Activated T-cell treated with anti-CD3 and anti-CD28 coated beads for 4 hours (primary cell): ENCODE measurements around the gene PLA2G3.
"Not testable (repeated sequence)": the region's sequence is repeated elsewhere in the genome, so short reads cannot be mapped to it uniquely, and the experiment has no call there.

Source experiments
- DNase-seq: peaks from one replicate; pipeline ENCODE4 v3.0.0-alpha.2; 2020

PLA2G3 gene

DNA sequence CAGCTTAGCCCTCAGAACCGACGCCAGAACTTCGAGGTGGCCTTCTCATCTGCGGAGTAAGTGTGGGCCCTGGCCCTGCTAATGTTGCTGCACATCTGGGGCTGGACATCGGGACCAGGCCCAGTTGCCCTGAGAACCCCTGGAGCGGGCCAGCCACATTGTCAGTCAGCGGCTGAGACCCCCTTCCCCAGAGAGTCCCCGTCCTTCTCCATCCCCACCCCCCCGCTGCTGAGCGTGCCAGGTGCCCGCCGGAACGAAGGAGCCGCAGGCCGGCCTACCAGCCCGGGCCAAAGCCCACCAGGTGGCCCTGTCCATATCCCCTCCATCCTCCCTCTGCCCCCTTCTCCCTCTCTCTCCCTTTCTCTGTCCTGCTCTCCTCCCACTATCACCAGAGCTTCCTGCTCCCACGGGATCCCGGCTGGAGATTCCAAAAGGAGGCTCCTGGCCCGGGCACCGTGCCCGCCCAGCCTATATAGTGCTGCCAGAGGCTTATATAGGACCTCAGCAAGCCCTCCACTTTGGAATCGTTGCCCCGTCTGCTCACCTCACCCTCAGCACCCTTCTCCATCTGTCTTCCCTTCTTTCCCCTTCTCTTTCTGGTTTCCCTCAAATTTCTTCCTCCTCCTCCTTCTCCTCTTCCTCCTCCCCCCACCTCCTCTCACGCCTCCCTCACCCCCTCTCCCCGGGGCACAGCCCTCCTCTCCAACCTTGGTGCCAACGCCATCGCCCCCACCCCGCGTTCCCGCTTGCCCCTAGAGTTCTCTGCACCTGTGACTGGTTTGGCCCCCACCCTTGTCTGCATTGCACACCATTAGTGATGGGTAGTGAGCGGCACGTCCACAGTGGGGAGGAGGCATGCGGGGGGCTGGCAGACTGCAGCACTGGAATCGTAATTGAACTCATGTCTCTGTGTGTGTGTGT is 40.2 kb downstream of the PLA2G3 start:
- DNase-seq, result no peak

DNA sequence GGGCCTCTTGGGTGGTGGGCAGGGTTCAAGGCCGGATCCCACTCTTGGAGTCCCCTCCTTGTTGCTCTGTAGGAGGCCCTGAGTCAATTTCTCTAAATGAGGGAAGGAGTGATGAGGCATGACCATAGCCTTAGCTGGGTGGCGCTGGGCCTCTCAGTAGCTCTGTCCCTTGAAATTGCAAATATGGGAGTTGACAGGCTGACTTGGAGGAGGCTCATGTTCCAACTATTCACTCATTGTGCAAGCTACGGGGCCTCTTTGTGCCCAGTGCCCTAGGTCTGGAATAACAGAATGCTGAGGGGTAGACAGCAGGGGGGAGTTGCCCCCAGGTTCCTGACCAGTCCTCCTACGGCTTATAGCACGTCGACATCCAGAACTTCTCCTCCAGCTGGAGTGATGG is 40.9 kb downstream of the PLA2G3 start:
- DNase-seq, result no peak

DNA sequence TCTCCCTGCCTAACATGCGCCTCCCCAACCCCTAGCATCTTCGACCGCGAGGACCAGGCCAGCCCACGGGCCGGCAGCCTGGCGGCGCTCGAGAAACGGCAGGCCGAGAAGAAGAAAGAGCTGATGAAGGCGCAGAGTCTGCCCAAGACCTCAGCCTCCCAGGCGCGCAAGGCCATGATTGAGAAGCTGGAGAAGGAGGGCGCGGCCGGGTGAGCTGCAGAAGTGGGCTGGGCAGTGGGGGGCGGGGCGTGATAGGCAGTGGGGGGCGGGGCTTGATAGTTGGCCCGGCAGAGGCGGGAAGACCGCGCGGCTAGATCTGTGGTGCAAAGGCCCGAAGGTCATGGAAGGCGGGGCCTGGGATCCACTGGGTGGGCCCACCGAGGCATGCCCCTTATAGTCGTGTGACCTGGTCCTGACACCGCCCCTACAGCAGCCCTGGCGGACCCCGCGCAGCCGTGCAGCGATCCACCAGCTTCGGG is 41.6 kb downstream of the PLA2G3 start:
- DNase-seq, result no peak

DNA sequence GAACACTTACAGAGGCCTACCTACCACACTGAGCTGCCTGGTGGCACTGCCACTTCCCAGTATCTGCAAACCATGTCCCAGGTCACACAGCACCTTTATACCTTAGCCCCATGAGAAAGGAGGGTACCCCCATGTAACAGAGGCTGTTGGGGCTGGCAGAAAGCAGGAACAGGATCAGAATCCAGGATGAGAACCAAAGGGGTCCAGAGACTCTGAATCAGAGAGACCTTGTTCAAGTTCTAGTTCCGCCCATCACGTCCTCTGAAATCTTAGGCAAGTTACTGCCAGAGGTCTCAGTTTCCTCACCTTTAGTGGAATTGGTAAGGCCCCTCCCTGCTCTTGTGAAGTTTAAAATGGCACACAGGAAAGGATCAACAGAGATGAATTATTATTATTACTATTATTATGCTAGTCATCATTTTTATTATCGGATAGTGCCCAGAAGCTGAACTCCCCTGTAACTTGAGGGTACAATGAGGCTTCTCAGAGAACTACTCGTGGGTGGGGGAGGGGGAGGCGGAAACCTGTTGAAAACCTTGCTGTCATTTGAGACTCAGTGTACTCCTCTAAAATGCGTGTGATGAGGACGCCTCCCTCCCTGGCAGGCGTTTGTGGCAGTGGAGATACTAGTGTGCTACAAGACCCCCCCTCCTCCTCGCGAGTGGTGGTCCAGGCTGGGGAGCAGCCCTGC is 42.2 kb downstream of the PLA2G3 start:
- no peak for DNase-seq

DNA sequence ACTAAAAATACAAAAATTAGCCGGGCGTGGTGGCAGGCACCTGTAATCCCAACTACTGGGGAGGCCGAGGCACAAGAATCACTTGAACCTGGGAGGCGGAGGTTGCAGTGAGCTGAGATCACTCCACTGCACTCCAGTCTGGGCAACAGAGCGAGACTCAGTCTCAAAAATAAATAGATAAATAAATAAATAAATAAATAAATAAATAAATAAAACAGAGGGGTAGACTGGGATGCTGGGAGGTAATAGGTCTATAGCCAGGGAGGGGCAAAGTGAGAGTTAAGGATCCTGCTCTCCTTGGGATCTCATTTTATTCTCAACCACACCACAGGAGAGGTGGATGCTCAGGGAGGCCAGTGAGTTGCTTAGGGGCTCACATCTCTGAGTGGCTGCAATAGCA is 42.8 kb downstream of the PLA2G3 start:
- not testable (repeated sequence) for DNase-seq

DNA sequence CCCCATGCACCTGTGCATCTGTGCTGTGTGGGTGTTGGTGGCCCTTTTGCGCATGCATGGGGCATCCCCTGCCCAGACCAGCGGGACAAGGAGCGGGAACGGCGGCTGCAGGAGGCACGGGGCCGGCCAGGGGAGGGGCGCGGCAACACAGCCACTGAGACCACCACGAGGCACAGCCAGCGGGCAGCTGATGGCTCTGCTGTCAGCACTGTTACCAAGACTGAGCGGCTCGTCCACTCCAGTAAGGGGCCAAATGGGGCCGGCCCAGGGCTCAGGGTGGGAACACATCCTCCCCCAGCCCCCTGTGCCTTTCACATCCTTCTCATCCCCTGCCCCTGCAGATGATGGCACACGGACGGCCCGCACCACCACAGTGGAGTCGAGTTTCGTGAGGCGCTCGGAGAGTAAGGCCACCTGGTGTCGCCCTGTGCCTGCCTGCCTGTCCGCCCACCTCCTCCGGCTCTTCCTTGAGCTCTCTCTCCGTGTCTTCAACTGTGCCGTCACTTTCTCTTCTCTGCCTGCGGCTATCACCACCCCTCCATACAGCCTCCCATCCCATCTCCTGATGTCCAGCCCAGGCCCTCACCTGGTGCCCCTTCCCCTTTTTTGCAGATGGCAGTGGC is 43.5 kb downstream of the PLA2G3 start:
- DNase-seq, result no peak

DNA sequence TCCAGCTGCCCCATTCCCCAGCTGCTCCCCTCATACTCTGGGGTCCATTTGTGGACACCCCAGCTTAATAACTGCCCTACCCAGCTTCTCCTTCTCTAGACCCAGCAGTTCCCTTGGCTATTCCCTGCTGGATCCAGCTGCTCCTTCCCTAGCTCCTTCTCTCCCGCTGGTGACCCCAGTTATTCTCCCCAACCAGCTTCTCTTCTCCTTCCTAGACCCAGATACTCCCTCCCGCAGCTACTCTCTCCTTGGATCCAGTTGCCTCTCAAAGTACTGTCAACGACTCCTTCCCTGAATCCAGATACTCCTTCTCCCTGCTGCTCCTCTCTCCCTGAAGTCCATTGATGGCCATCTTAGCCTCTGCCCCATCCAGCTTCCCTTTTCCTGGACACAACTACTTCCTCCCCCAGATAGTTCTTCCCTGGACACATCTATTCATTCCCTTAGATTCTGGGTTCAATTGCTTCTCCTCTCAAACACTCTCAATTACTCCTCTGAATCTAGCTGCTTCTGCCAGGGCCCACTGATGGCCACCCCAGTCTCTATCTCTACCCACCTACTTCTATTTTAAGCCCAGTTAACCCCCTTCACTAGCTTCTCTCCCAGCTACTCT is 44.6 kb downstream of the PLA2G3 start:
- DNase-seq, result no peak

DNA sequence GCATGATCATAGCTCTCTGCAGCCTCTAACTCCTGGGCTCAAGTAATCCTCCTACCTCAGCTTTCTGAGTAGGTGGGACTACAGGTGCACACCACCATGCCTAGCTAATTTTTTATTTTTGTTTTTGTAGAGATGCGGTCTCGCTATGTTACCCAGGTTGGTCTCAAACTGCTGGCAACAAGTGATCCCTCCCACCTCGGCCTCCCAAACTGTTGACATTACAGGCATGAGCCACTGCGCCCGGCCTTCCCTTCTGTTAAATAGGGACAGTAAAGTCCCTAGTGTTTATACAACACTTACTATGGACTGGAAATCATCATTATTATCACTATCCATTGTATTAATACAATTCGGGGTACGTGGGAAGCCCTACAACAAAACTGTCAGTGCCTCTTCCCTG is 45.6 kb downstream of the PLA2G3 start:
- no peak for DNase-seq

DNA sequence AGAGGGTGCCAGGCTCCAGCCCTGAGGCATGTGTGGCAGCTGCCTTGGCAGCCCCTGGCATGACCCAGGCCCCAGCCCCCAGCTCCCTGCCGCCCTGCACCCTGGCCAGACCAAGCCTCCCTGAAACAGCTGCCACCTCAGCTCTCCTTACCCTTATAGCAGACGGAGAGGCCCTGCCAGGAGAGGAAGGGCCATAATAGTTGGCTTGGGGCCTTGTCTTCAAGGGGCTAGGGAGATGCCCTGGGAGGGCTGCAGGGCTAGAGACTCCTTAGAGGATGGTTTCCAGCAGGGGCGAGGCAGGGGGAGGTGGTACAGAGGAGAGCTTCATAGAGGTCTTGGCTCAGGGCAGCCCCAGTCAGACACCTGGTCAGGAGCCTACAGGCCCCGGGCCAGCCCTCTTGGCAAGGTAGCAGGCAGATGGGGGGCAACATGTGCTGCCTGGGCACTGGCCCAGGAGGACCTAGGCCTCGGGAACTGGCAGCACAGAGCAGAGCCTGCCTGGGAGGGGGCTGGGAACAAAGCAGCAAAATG is 46.2 kb downstream of the PLA2G3 start:
- no peak for DNase-seq

DNA sequence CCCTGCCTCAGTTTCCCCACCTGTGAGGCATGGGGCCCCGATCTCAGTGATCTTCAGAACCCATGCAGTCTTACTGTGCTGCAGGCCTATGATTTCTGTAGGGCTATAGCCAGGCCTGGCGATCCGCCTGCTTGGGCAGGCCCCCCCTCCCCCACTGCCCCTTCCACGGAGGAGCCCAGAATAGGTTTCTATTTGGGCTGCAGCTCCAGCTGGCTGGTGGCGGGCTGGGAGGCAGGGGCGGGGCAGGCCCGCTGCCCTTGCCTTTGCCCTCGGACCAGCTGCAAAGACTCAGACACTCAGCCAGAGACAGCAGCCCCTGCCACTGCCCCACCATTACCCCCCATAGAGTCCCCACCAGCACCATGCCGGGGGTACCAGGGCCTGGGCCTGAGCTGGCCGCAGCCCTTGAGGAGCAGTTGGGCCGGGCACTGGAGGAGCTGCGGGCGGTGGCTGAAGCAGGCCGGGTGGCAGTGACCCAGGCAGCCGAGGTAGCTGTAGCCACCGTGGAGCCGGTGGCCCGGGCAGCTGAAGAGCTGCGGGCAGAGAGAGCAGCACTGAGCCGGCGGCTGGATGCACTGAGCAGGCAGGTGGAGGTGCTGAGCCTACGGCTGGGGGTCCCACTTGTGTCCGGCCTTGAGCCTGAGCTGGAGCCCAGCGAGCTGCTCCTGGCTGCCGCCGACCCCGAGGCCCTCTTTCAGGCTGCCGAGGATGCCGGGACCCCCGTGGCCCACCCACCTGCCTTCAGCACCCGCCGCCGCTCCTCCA is 47.0 kb downstream of the PLA2G3 start:
- no peak for DNase-seq

DNA sequence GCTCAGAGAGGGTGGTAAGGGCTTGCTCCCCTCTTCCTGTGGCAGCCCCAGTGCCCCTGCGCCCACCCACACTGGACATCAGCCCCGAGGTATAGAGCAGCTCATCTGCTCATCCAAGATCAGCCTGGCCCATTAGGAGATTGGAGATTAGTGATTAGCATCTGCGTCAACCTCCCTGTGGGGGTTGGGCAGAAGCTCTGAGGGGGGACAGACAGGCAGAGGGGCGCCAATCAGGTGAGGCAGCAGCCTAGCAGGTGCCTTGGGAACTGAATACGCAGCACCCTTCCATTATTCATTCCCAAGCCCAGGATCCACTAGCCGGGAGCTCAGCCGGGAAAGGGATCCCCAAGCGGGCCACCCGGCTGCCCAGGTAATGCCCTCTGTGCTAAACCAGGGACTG is 48.1 kb downstream of the PLA2G3 start:
- no peak for DNase-seq

DNA sequence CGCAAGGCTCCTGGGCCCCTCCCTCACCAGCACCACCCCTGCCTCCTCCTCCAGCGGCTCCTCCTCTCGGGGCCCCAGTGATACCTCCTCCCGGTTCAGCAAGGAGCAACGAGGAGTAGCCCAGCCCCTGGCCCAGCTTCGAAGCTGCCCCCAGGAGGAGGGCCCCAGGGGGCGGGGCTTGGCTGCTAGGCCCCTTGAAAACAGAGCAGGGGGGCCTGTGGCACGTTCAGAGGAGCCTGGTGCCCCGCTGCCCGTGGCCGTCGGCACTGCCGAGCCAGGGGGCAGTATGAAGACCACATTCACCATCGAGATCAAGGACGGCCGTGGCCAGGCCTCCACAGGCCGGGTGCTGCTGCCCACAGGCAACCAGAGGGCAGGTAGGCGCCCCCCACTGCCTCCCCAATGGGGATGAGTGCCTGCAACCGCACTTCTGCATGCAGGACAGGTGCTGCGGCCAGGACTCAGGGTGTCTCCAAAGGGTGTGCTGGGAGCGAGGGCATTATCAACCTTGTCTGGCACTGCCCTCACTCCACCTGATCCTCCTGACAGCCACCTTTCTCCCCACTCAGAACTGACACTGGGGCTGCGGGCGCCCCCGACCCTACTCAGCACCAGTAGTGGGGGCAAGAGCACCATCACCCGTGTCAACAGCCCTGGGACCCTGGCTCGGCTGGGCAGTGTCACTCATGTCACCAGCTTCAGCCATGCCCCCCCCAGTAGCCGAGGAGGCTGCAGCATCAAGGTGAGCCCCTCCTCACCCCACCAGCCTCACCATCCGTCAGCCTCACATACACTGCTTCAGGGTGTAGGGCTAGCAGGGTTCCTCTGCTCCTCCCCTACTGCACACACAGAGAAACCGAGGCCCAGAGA is 49.0 kb downstream of the PLA2G3 start:
- DNase-seq, result no peak

DNA sequence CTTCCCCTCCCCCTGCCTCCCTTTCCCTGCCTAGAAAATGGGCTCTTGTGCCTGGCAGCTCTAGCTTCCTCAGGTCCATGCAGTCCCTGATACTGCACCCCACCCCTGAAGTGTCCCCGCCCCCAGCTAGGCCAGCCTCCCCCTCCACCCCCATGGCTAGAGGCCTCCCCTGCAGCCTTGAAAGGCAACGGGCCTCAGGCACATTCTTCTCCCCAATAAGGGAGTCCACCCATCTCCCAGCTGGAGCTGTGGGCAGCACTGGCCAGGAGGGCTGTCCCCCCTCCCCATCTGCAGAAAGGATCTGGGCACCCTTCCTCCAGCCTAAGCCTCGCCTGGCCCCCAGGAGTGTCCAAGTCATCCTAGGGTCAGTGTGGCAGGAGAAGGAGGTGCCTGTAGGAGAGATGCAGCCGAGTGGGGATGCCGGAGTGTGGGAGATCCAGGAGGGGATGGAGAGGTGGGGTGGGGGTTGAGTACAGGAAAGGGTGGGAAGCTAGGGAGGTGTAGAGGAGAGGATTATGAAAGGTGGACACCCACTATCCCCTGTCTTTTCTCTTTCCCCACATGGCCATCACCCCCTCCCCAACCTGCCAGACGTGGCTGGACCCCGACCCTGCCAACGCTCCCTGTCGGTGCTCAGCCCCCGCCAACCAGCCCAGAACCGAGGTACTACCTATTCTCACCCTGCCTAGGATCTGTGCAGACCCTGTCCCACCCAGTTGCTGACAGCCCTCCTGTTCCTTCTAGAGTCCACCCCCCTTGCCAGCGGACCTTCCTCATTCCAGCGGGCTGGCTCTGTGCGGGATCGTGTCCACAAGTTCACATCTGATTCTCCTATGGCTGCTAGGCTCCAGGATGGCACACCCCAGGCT is 49.9 kb downstream of the PLA2G3 start:
- DNase-seq, result no peak

DNA sequence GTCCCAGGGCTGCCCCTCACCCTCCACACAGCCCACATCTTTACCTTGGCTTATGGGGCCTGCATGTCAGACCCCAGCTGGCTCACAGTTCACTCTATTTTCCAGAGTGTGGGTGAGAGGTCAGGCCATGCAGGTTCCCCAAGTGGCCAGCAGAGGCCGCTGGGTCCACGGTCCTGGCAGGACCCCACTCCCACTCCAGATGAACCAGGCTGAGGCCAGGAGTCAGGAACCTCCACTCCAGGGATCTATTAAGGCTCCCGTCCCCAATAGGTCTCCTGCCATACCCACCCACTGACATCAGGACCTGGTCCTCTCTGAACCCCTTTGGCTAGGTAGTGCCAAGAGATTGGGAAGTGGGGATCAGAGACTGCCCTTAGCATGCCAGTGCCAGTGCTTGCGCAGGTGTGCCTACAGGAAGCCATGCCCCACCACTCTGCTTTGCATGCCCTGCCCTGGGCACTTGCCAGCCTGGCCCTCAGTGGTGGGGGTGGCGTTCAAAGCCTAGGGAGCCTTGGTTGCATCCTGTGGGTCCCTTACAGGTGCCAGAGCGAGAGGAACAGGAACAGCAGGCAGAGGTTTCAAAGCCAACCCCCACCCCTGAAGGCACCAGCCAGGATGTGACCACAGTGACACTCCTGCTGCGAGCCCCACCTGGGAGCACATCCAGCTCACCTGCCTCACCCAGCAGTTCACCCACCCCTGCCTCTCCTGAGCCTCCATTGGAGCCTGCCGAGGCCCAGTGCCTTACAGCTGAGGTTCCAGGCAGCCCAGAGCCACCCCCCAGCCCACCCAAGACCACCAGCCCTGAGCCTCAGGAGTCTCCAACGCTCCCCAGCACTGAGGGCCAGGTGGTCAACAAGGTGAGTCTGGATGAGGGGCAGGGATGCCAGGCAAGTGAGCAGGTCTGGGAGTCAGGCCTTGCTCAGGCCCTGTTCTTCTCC is 50.9 kb downstream of the PLA2G3 start:
- no peak for DNase-seq

DNA sequence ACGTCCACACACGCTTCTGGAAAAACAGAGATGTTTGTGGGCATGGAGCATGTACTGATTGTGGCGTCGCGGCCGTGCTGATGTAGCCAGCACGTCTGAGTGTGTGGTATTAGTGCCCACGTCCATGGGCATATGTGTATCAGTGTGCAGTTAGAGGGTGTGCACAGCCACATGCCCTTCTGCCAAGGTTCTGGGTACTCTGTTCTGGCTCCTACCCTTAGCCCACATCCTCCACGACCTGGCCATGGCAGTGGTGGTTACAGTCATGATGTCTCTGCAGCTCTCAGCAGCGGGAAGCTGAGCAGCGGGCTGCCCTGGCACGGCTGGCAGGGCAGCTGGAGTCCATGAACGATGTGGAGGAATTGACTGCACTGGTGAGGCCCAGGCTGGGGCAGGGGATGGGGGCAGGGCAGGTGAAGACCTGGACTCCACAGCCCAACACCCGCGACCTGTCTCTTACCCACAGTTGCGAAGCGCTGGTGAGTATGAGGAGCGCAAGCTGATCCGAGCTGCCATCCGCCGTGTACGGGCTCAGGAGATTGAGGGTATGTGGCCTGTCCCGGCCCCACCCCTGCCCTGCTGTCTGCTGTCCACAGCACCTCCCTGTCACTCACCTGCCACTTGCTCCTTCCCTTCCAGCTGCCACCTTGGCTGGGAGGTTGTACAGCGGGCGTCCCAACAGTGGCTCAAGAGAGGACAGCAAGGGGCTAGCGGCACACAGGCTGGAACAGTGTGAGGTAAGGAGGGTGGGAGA is 51.9 kb downstream of the PLA2G3 start:
- no peak for DNase-seq

DNA sequence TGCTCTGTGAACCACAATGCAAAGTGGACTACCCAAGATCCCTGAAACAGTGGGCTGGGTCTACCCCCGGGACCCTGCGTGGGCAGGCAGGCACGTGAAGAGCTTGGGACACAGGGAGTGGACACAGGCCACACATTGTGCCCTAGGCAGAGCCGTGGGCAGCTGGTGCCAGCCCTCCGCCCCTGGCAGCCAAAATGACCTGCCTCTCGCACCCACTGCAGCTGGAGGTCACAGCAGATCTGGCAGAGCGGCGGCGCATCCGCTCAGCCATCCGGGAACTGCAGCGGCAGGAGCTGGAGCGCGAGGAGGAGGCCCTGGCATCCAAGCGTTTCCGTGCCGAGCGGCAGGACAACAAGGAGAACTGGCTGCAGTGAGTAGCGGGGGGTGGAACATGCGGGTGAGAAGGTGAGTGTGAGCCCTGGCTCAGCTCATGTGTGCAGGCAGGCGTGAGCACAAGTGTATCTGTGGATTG is 52.5 kb downstream of the PLA2G3 start:
- DNase-seq, result no peak

DNA sequence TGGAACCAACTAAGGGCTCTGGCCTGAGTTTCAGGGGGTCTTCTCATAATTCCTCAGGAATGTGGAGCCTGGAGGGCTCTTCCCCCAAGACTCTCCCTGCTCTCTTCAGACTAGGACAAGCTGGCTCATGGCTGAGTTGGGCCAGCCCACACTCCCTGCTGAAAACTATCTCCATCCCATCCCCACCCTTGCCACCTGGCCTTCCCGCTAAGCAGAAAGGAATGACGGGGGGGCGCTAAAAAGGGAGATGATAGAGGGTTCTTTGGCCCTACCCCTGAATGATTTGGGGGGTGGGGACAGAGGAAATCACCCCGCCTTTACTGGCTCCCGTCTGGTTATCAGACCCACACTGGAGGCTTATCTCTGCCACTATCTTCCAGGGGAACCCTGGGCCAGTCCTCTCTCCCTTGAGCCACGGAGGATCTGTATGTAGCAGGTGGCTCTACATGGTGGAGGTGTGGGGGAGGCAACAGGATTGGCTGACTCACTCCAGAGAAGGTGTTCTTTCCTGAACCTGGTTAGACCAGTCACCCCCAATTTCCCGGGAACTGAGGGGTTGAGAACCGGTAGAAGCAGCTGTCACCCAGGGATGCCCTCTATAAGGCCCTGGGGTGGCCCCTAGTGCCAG is 53.5 kb downstream of the PLA2G3 start:
- no peak for DNase-seq

DNA sequence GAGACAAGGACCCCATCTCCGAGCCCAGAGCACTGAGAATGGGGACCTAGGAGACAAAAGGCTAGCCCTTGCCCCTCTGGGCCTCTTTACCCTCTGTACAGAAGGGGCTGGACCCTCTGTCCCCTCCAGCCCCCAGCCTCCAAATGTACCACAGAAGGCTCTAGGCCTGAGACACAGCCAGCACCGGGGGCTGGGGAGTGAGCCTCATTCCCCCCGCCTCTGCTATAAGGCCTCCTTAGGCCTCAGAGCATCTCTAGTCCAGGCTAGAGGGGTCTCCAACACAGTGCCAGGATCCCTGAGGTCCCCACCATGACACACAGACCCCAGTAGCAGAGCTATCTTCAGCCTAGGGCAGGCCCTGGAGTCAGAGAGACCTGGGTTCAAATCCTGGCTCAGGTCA is 54.4 kb downstream of the PLA2G3 start:
- no peak for DNase-seq
